Activated CD8-positive, alpha-beta memory T cell treated with anti-CD3 and anti-CD28 coated beads for 24 hours (primary cell): ENCODE results near the gene CTPS1.

ENCODE experiments used
- DNase-seq: peaks from one replicate; pipeline ENCODE4 v3.0.0-alpha.2; 2020

Gene CTPS1

GRCh38 chr1:40979241-40980067, at the start of gene CTPS1:
Gene CTPS1, plus strand, starts transcription at chr1:40979696. Its CDS starts 3,595 bp downstream, at chr1:40983291.
- peak; percentile 99 for DNase-seq

GRCh38 chr1:40930174-40930964, 49.1 kb upstream of the CTPS1 start:
- DNase-seq, result no peak

GRCh38 chr1:40931601-40932000, 47.9 kb upstream of the CTPS1 start:
- no peak for DNase-seq

GRCh38 chr1:40932006-40932405, 47.5 kb upstream of the CTPS1 start:
- DNase-seq, result no peak

- DNase-seq, result no peak
These were observed 42.6 kb upstream of the CTPS1 start for GRCh38 chr1:40936931-40937339.

GRCh38 chr1:40938393-40938792, 41.1 kb upstream of the CTPS1 start:
- no peak for DNase-seq

GRCh38 chr1:40939320-40940059, 40.0 kb upstream of the CTPS1 start:
- DNase-seq, result no peak

- DNase-seq, result no peak
These were observed 35.2 kb upstream of the CTPS1 start for GRCh38 chr1:40944326-40944725.

GRCh38 chr1:40944841-40945430, 34.6 kb upstream of the CTPS1 start:
- no peak for DNase-seq

GRCh38 chr1:40945491-40945973, 34.0 kb upstream of the CTPS1 start:
- DNase-seq, result no peak

GRCh38 chr1:40948741-40949443, 30.6 kb upstream of the CTPS1 start:
- DNase-seq, result peak; percentile 73

GRCh38 chr1:40949563-40949962, 29.9 kb upstream of the CTPS1 start:
- DNase-seq, result no peak

GRCh38 chr1:40951943-40952743, 27.4 kb upstream of the CTPS1 start:
- DNase-seq, result peak; percentile 84

- DNase-seq, result no peak
These were observed 26.7 kb upstream of the CTPS1 start for GRCh38 chr1:40952744-40953315.

- no peak for DNase-seq
These were observed 24.9 kb upstream of the CTPS1 start for GRCh38 chr1:40954626-40955025.

- DNase-seq, result no peak
These were observed 24.2 kb upstream of the CTPS1 start for GRCh38 chr1:40955266-40955665.

GRCh38 chr1:40956407-40956806, 23.1 kb upstream of the CTPS1 start:
- no peak for DNase-seq

GRCh38 chr1:40958210-40958609, 21.3 kb upstream of the CTPS1 start:
- no peak for DNase-seq

GRCh38 chr1:40965531-40965930, 14.0 kb upstream of the CTPS1 start:
- DNase-seq, result no peak

- no peak for DNase-seq
These were observed 13.1 kb upstream of the CTPS1 start for GRCh38 chr1:40966417-40966816.

GRCh38 chr1:40969445-40969844, 10.1 kb upstream of the CTPS1 start:
- no peak for DNase-seq
